ENCODE results near the gene PRKCH.

- TF ChIP-seq, protein P1, sequence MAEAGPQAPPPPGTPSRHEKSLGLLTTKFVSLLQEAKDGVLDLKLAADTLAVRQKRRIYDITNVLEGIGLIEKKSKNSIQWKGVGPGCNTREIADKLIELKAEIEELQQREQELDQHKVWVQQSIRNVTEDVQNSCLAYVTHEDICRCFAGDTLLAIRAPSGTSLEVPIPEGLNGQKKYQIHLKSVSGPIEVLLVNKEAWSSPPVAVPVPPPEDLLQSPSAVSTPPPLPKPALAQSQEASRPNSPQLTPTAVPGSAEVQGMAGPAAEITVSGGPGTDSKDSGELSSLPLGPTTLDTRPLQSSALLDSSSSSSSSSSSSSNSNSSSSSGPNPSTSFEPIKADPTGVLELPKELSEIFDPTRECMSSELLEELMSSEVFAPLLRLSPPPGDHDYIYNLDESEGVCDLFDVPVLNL (CRISPR knock-in tag; IDR thresholded peaks at IDR 0.05; ENCODE audit: borderline replicate concordance, low read depth), result no peak
- TF ChIP-seq, protein P2, sequence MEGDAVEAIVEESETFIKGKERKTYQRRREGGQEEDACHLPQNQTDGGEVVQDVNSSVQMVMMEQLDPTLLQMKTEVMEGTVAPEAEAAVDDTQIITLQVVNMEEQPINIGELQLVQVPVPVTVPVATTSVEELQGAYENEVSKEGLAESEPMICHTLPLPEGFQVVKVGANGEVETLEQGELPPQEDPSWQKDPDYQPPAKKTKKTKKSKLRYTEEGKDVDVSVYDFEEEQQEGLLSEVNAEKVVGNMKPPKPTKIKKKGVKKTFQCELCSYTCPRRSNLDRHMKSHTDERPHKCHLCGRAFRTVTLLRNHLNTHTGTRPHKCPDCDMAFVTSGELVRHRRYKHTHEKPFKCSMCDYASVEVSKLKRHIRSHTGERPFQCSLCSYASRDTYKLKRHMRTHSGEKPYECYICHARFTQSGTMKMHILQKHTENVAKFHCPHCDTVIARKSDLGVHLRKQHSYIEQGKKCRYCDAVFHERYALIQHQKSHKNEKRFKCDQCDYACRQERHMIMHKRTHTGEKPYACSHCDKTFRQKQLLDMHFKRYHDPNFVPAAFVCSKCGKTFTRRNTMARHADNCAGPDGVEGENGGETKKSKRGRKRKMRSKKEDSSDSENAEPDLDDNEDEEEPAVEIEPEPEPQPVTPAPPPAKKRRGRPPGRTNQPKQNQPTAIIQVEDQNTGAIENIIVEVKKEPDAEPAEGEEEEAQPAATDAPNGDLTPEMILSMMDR (IDR thresholded peaks at IDR 0.05), result no peak
- TF ChIP-seq EMX1 (CRISPR knock-in tag; IDR thresholded peaks at IDR 0.05) (no peak), FOXP1 (CRISPR knock-in tag; IDR thresholded peaks at IDR 0.05; ENCODE audit: borderline replicate concordance) (no peak), JAZF1 (CRISPR knock-in tag; IDR thresholded peaks at IDR 0.05) (no peak), ATF3 (CRISPR knock-in tag; conservative IDR thresholded peaks at IDR 0.05) (no peak), E2F5 (CRISPR knock-in tag; IDR thresholded peaks at IDR 0.05) (no peak)
- TF ChIP-seq, protein P3, sequence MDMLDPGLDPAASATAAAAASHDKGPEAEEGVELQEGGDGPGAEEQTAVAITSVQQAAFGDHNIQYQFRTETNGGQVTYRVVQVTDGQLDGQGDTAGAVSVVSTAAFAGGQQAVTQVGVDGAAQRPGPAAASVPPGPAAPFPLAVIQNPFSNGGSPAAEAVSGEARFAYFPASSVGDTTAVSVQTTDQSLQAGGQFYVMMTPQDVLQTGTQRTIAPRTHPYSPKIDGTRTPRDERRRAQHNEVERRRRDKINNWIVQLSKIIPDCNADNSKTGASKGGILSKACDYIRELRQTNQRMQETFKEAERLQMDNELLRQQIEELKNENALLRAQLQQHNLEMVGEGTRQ (CRISPR knock-in tag; IDR thresholded peaks at IDR 0.05), result no peak
- TF ChIP-seq, protein P4, sequence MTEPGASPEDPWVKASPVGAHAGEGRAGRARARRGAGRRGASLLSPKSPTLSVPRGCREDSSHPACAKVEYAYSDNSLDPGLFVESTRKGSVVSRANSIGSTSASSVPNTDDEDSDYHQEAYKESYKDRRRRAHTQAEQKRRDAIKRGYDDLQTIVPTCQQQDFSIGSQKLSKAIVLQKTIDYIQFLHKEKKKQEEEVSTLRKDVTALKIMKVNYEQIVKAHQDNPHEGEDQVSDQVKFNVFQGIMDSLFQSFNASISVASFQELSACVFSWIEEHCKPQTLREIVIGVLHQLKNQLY (CRISPR knock-in tag; IDR thresholded peaks at IDR 0.05), result no peak
Measured at GRCh38 chr14:61281948-61282275, 39.5 kb upstream of the PRKCH start.

Measured in WTC11 (cell line).